Panc1 (cell line): ENCODE data around the gene RAC2.

Experiments used
- POLR2AphosphoS5 ChIP-seq: IDR thresholded peaks from 2 replicates; pipeline ENCODE4 v1.6.1; 2012; ENCODE audit warnings: mild to moderate bottlenecking, low read depth, low read length, moderate library complexity
- SIN3A ChIP-seq: IDR thresholded peaks from 2 replicates; pipeline ENCODE4 v1.6.1; 2012; ENCODE audit warnings: low read depth, mild to moderate bottlenecking, low read length, moderate library complexity, borderline replicate concordance; ENCODE audit not compliant: insufficient read depth
- TF ChIP-seq, protein P1 (sequence below): fragments of 450-650 bp; IDR thresholded peaks from 2 replicates; pipeline ENCODE4 v1.5.1; 2017; ENCODE audit warnings: mild to moderate bottlenecking
- TF ChIP-seq, protein P2 (sequence below), 2 experiments: IDR thresholded peaks; 2 replicates each; pipeline ENCODE4 v1.6.1; 2011 to 2012; ENCODE audit warnings: low read depth in 2 of 2, control low read depth in 1 of 2, low read length in 1 of 2, mild to moderate bottlenecking in 1 of 2, moderate library complexity in 1 of 2; ENCODE audit not compliant: insufficient read depth in 1 of 2

DNA sequence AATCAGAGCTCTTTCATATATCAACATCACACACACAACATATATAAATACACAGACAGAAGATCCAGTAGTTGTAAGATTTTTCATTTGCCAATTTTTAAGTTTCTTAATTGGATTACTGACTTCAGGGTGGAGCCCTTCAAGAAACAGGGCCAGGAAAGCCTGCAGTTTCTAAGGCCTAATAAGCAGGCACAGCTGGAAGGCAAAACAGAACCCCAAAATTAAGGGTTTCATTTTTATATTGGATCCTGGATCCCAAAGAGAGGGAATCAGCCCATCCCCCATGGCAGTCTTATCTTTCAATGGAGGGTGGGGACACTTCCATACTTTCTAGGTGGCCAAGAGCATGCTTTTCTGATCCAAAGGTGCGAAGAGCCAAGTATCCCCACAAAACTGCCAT, 51.3 kb downstream of the RAC2 start:
- TF ChIP-seq SIN3A (no peak), POLR2AphosphoS5 (no peak)
- TF ChIP-seq, protein P1, sequence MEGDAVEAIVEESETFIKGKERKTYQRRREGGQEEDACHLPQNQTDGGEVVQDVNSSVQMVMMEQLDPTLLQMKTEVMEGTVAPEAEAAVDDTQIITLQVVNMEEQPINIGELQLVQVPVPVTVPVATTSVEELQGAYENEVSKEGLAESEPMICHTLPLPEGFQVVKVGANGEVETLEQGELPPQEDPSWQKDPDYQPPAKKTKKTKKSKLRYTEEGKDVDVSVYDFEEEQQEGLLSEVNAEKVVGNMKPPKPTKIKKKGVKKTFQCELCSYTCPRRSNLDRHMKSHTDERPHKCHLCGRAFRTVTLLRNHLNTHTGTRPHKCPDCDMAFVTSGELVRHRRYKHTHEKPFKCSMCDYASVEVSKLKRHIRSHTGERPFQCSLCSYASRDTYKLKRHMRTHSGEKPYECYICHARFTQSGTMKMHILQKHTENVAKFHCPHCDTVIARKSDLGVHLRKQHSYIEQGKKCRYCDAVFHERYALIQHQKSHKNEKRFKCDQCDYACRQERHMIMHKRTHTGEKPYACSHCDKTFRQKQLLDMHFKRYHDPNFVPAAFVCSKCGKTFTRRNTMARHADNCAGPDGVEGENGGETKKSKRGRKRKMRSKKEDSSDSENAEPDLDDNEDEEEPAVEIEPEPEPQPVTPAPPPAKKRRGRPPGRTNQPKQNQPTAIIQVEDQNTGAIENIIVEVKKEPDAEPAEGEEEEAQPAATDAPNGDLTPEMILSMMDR, result no peak
- TF ChIP-seq, protein P2, sequence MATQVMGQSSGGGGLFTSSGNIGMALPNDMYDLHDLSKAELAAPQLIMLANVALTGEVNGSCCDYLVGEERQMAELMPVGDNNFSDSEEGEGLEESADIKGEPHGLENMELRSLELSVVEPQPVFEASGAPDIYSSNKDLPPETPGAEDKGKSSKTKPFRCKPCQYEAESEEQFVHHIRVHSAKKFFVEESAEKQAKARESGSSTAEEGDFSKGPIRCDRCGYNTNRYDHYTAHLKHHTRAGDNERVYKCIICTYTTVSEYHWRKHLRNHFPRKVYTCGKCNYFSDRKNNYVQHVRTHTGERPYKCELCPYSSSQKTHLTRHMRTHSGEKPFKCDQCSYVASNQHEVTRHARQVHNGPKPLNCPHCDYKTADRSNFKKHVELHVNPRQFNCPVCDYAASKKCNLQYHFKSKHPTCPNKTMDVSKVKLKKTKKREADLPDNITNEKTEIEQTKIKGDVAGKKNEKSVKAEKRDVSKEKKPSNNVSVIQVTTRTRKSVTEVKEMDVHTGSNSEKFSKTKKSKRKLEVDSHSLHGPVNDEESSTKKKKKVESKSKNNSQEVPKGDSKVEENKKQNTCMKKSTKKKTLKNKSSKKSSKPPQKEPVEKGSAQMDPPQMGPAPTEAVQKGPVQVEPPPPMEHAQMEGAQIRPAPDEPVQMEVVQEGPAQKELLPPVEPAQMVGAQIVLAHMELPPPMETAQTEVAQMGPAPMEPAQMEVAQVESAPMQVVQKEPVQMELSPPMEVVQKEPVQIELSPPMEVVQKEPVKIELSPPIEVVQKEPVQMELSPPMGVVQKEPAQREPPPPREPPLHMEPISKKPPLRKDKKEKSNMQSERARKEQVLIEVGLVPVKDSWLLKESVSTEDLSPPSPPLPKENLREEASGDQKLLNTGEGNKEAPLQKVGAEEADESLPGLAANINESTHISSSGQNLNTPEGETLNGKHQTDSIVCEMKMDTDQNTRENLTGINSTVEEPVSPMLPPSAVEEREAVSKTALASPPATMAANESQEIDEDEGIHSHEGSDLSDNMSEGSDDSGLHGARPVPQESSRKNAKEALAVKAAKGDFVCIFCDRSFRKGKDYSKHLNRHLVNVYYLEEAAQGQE (IDR thresholded peaks at IDR 0.05; ENCODE audit: insufficient read depth in 1 of 2, low read depth in 2 of 2, low read length in 1 of 2), result no peak
